Mesendoderm (in vitro differentiated cells): ENCODE results near the gene FAM184B.

ENCODE experiments used
- DNase-seq: peaks from one replicate; pipeline ENCODE4 v3.0.0; 2013
- H2AK5ac ChIP-seq: 2 replicates; pipeline ENCODE4 v1.6.1; 2013; ENCODE audit warnings: low read length, inconsistent platforms
- H2BK120ac ChIP-seq: 2 replicates; pipeline ENCODE4 v1.6.1; 2013; ENCODE audit warnings: low read depth, mild to moderate bottlenecking, low read length, moderate library complexity, mixed read lengths
- H2BK15ac ChIP-seq: replicated peaks from 2 replicates; pipeline ENCODE4 v1.6.1; 2013; ENCODE audit warnings: low read depth, mild to moderate bottlenecking, moderate library complexity
- H2BK5ac ChIP-seq: 2 replicates; pipeline ENCODE4 v1.6.1; 2013; ENCODE audit warnings: low read length, inconsistent platforms
- H3K18ac ChIP-seq: 2 replicates; pipeline ENCODE4 v1.6.1; 2013; ENCODE audit warnings: mild to moderate bottlenecking, low read length, mixed read lengths
- H3K23ac ChIP-seq: one replicate; pipeline ENCODE4 v1.6.1; 2013; ENCODE audit warnings: low read length
- H3K27ac ChIP-seq: 2 replicates; pipeline ENCODE4 v1.5.1; 2013; ENCODE audit warnings: low read depth, mild to moderate bottlenecking, inconsistent platforms, low read length, moderate library complexity
- H3K27me3 ChIP-seq: 2 replicates; pipeline ENCODE4 v1.6.1; 2013; ENCODE audit warnings: low read length, control low read depth, mild to moderate bottlenecking, inconsistent platforms; ENCODE audit not compliant: insufficient read depth, poor library complexity
- H3K36me3 ChIP-seq: 2 replicates; pipeline ENCODE4 v1.6.1; 2013; ENCODE audit warnings: low read length, inconsistent platforms; ENCODE audit not compliant: control insufficient read depth, insufficient read depth
- H3K4ac ChIP-seq: one replicate; pipeline ENCODE4 v1.6.1; 2013; ENCODE audit warnings: low read depth, mild to moderate bottlenecking, low read length, moderate library complexity
- H3K4me1 ChIP-seq: 2 replicates; pipeline ENCODE4 v1.6.1; 2013; ENCODE audit warnings: low read depth, low read length, inconsistent platforms; ENCODE audit not compliant: control insufficient read depth
- H3K4me2 ChIP-seq: 2 replicates; pipeline ENCODE4 v1.6.1; 2013; ENCODE audit warnings: low read length
- H3K4me3 ChIP-seq: 2 replicates; pipeline ENCODE4 v1.5.1; 2013; ENCODE audit warnings: mild to moderate bottlenecking, low read length
- H3K56ac ChIP-seq: one replicate; pipeline ENCODE4 v1.6.1; 2013; ENCODE audit warnings: low read length
- H3K79me1 ChIP-seq: 2 replicates; pipeline ENCODE4 v1.6.1; 2013; ENCODE audit warnings: low read length, inconsistent platforms
- H3K79me2 ChIP-seq: 2 replicates; pipeline ENCODE4 v1.6.1; 2013; ENCODE audit warnings: mild to moderate bottlenecking, low read length; ENCODE audit not compliant: control insufficient read depth, insufficient read depth
- H3K9ac ChIP-seq: 2 replicates; pipeline ENCODE4 v1.6.1; 2013; ENCODE audit warnings: low read length, inconsistent platforms
- H4K5ac ChIP-seq: one replicate; pipeline ENCODE4 v1.6.1; 2013; ENCODE audit warnings: low read length
- H4K8ac ChIP-seq: one replicate; pipeline ENCODE4 v1.6.1; 2013; ENCODE audit warnings: low read depth, mild to moderate bottlenecking, control low read depth, low read length, moderate library complexity
- WGBS: extraction: QIAGEN DNeasy Blood & Tissue Kit; methylation state at CpG from one replicate; pipeline ENCODE4 v1.1.7; 2013; ENCODE audit warnings: low lambda C conversion rate, missing lambda C conversion rate; ENCODE audit not compliant: insufficient coverage; ENCODE audit errors: extremely low coverage; 5-methylcytosine and 5-hydroxymethylcytosine counted together

FAM184B gene

DNA sequence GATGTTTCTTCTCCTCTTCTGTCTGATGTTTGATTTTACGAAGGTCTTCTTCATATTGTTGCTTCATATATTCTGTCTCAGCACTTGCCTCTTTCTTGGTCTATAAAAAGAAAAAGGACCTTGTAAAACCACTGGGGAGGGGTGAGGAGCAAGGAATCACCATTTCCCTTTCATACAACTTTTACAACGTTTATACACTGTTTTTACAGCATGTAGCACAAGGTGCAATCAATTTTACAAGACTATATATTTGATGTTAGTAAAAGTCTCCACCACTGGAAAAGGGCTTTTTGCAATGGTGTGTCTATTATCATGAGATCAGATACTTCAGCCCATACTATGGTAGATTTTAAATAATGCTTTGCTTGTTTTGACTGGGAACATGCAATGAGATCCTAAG lies 76.3 kb downstream of the FAM184B start:
- Histone ChIP-seq H3K56ac (no peak overlapping the region), H4K8ac (no peak overlapping the region), H3K4ac (no peak overlapping the region), H2AK5ac (no peak overlapping the region), H3K23ac (no peak overlapping the region), H4K5ac (no peak overlapping the region), H3K18ac (no peak overlapping the region), H3K27me3 (no peaks in the 10 kb centered on the region), H2BK15ac (no peak overlapping the region), H3K27ac (no peak overlapping the region), H2BK5ac (no peak overlapping the region), H3K79me2 (no peaks in the 10 kb centered on the region), H3K9ac (no peak overlapping the region), H2BK120ac (no peak overlapping the region), H3K79me1 (no peaks in the 10 kb centered on the region), H3K4me2 (no peak overlapping the region), H3K4me3 (no peak overlapping the region), H3K36me3 (no peaks in the 10 kb centered on the region), H3K4me1 (no peaks in the 10 kb centered on the region)
- no CpG with 5 or more reads among the region's 2 CpGs for WGBS
- DNase-seq, result no peak

DNA sequence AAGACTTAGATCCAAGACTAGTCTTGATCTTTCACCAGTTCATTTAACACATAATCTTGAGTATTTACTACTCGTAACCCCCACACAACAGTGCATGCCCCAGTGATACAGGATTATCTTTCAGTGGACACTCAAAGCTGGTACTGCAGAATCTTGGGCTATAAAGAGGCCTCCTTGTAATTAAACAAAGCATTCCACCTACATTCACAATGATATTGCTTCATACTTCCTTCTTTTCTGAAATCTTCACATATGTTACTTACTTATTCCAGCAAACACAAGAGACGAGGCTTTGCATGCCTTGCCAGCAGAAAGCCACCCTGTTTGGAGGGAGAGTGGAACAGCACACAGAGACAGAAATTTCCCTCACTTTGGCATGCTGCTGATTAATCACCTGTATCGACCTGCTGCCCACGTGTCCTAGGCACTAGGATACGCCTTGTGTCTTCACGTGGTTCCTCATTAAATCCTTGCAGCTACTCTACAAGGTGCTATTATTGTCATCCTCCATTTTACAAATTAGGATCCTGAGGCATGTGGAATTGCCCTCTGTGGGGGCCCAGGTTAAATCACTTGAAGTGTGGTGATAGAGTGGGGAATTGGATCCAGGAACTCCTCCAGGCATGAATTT lies 77.3 kb downstream of the FAM184B start:
- Histone ChIP-seq H3K4me2 (no peak overlapping the region), H3K4me3 (no peak overlapping the region), H2BK120ac (no peak overlapping the region), H4K8ac (no peak overlapping the region), H3K56ac (no peak overlapping the region), H3K18ac (no peak overlapping the region), H3K79me2 (no peaks in the 10 kb centered on the region), H3K27ac (no peak overlapping the region), H2BK15ac (no peak overlapping the region), H3K23ac (no peak overlapping the region), H3K79me1 (no peaks in the 10 kb centered on the region), H3K27me3 (no peaks in the 10 kb centered on the region), H4K5ac (no peak overlapping the region), H3K9ac (no peak overlapping the region), H3K36me3 (no peaks in the 10 kb centered on the region), H2AK5ac (no peak overlapping the region), H3K4me1 (no peaks in the 10 kb centered on the region), H3K4ac (no peak overlapping the region), H2BK5ac (no peak overlapping the region)
- no CpG with 5 or more reads among the region's 6 CpGs for whole genome bisulfite sequencing
- DNase-seq, result no peak

DNA sequence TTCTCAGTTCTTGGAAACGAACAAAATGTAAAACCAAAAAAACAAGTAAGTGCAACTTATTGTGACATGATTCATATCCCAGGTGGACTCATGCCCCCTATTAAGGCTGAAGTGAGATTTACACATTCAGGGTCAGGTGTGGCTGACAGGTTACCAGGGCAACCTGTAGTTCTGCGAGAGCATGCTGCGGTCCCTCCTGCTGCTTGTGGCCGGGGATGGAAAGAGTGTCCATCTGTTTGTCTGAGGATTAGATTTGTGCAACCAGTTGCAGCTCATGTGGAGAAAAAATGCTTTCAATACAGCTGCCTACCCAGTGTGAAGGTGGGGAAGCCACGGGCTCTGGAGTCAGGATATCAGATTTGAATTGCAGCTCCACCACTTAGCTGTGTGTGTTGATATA lies 78.8 kb downstream of the FAM184B start:
- no peaks in the 10 kb centered on the region for H3K27me3 ChIP-seq
- DNase-seq, result no peak
- no peak overlapping the region for H3K4me2 ChIP-seq
- H3K27ac ChIP-seq, result no peak overlapping the region
- H3K56ac ChIP-seq, result no peak overlapping the region
- no peaks in the 10 kb centered on the region for H3K36me3 ChIP-seq
- no peak overlapping the region for H3K4ac ChIP-seq
- H3K79me1 ChIP-seq, result no peaks in the 10 kb centered on the region
- no peak overlapping the region for H2BK120ac ChIP-seq
- no peak overlapping the region for H3K23ac ChIP-seq
- no peak overlapping the region for H3K18ac ChIP-seq
- no peaks in the 10 kb centered on the region for H3K79me2 ChIP-seq
- H4K5ac ChIP-seq, result no peak overlapping the region
- no CpG with 5 or more reads among the region's 5 CpGs for WGBS
- H2AK5ac ChIP-seq, result no peak overlapping the region
- no peak overlapping the region for H2BK15ac ChIP-seq
- H3K9ac ChIP-seq, result no peak overlapping the region
- no peak overlapping the region for H3K4me3 ChIP-seq
- H2BK5ac ChIP-seq, result no peak overlapping the region
- H3K4me1 ChIP-seq, result no peaks in the 10 kb centered on the region
- no peak overlapping the region for H4K8ac ChIP-seq

DNA sequence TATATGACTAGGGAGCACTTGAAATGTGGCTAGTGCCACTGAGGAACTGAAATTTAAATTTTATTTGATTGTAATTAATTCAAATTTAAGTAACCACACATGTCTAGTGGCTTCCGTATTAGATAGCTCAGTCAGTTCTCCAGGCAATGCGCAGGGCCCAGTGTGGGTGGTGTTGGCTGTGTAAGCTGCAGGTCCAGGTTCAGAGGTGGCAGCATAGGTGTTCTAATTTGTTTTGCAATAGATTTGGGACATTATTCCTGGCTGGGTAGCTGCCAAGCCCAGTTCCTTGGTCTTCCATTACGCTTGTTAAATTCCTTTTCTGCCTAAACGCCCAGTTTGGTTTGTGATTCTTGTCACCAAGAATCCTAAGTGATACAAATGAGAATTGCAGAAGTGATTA lies 79.5 kb downstream of the FAM184B start:
- H3K27ac ChIP-seq, result no peak overlapping the region
- WGBS, result no CpG with 5 or more reads among the region's 4 CpGs
- no peak overlapping the region for H2BK120ac ChIP-seq
- no peak overlapping the region for H3K23ac ChIP-seq
- no peak overlapping the region for H2BK5ac ChIP-seq
- no peak overlapping the region for H4K8ac ChIP-seq
- no peak overlapping the region for H3K4me2 ChIP-seq
- no peak overlapping the region for H4K5ac ChIP-seq
- DNase-seq, result no peak
- no peak overlapping the region for H3K4me3 ChIP-seq
- H3K79me1 ChIP-seq, result no peaks in the 10 kb centered on the region
- H3K4me1 ChIP-seq, result no peaks in the 10 kb centered on the region
- no peaks in the 10 kb centered on the region for H3K79me2 ChIP-seq
- H3K27me3 ChIP-seq, result no peaks in the 10 kb centered on the region
- no peaks in the 10 kb centered on the region for H3K36me3 ChIP-seq
- no peak overlapping the region for H3K4ac ChIP-seq
- H3K18ac ChIP-seq, result no peak overlapping the region
- H3K56ac ChIP-seq, result no peak overlapping the region
- no peak overlapping the region for H3K9ac ChIP-seq
- H2AK5ac ChIP-seq, result no peak overlapping the region
- no peak overlapping the region for H2BK15ac ChIP-seq

DNA sequence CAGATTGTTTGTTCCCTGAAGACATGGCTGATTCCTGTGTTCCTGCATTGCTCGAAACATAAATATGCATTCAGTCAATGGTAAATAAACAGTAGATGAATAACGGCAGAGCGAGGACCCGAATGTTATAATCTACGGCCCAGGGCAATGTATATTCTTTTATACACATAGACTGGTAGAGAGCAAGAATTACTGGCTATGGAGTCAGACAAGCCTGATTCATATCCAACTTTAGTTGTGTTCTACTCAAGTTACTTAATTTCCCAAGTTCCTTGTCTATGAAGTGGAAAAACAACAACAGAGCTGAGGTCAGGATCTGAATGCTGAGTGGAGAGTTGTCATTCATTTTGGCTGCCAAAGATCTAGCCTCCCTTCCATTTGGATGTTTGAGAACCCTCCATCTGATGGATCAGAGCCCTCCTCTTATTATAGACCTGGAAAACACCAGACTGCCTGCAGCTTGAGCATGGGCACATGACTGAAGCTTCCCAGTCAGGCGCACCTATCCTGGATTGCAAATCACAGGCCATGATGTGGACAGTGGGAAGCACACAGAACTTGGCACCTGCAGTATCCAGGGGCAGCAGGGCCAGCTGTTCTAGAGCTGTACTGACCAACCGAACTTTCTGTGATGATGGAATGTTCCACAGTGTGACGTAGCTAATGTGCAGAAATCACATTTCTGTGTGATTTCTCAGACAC lies 80.1 kb downstream of the FAM184B start:
- DNase-seq, result no peak
- no peak overlapping the region for H3K4me3 ChIP-seq
- no peaks in the 10 kb centered on the region for H3K79me2 ChIP-seq
- H3K9ac ChIP-seq, result no peak overlapping the region
- H3K56ac ChIP-seq, result no peak overlapping the region
- no CpG with 5 or more reads among the region's 8 CpGs for WGBS
- H3K18ac ChIP-seq, result no peak overlapping the region
- no peak overlapping the region for H3K27ac ChIP-seq
- no peaks in the 10 kb centered on the region for H3K27me3 ChIP-seq
- no peak overlapping the region for H2BK15ac ChIP-seq
- no peak overlapping the region for H2BK5ac ChIP-seq
- H3K79me1 ChIP-seq, result no peaks in the 10 kb centered on the region
- H2AK5ac ChIP-seq, result no peak overlapping the region
- H3K36me3 ChIP-seq, result no peaks in the 10 kb centered on the region
- H3K4me2 ChIP-seq, result no peak overlapping the region
- no peak overlapping the region for H3K23ac ChIP-seq
- H3K4ac ChIP-seq, result no peak overlapping the region
- H3K4me1 ChIP-seq, result no peaks in the 10 kb centered on the region
- H4K5ac ChIP-seq, result no peak overlapping the region
- H4K8ac ChIP-seq, result no peak overlapping the region
- no peak overlapping the region for H2BK120ac ChIP-seq

DNA sequence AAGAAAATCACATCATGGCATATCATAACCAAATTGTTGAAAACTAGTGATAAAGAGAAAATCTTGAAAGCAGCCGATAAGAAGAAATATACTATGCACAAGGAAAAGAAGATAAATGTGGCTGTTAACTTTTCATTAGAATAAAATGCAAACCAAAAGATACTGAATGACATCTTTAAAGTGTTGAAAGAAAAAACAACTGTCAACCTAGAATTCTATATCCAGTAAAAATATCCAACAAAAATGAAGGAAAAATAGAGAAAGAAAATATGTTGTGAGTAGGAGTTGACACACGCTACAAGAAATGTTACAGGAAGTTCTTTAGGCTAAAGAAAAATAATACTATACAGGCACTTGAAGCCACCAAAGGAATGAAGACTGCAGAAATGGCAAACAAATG lies 82.0 kb downstream of the FAM184B start:
- Histone ChIP-seq H2BK5ac (no peak overlapping the region), H3K4me2 (no peak overlapping the region), H3K27ac (no peak overlapping the region), H3K27me3 (no peaks in the 10 kb centered on the region), H3K4me3 (no peak overlapping the region), H3K23ac (no peak overlapping the region), H3K79me1 (no peaks in the 10 kb centered on the region), H4K5ac (no peak overlapping the region), H3K18ac (no peak overlapping the region), H3K79me2 (no peaks in the 10 kb centered on the region), H2BK15ac (no peak overlapping the region), H3K56ac (no peak overlapping the region), H3K4ac (no peak overlapping the region), H3K36me3 (no peaks in the 10 kb centered on the region), H3K9ac (no peak overlapping the region), H3K4me1 (no peaks in the 10 kb centered on the region), H4K8ac (no peak overlapping the region), H2AK5ac (no peak overlapping the region), H2BK120ac (no peak overlapping the region)
- DNase-seq, result no peak
- no CpG with 5 or more reads among the region's 2 CpGs for WGBS
